ENCODE measurements around the gene ZNF805. TPM values are rescaled to one million over a fixed set of nuclear protein-coding genes. Genes with fewer than 3 reads are reported as not detected.

Gene ZNF805
- polyA plus RNA-seq, 1 of the 3 experiments (the other 2 are of a cell fraction) = 1.5 TPM

- TF ChIP-seq PBX3 (IDR thresholded peaks at IDR 0.05) (no peak; the same call in 1 of the 2 replicates), YY1 (IDR thresholded peaks at IDR 0.05; ENCODE audit: low read depth) (no peak), GABPA (IDR thresholded peaks at IDR 0.05; ENCODE audit: low read depth) (peak; percentile 63), EP300 (IDR thresholded peaks at IDR 0.05; ENCODE audit: borderline replicate concordance in 1 of 2, low read depth in 1 of 2, low read length in 1 of 2) (no peak), FOXM1 (IDR thresholded peaks at IDR 0.05; ENCODE audit: low read depth) (no peak), FOXJ3 (CRISPR knock-in tag; IDR thresholded peaks at IDR 0.05) (no peak), MAX (IDR thresholded peaks at IDR 0.05; ENCODE audit: low read depth) (peak; percentile 100), TAF1 (IDR thresholded peaks at IDR 0.05; ENCODE audit: borderline replicate concordance, low read depth, low read length) (peak; percentile 59; the same call in 1 of the 2 replicates), ELF1 (IDR thresholded peaks at IDR 0.05) (peak; percentile 95), RAD21 (IDR thresholded peaks at IDR 0.05; ENCODE audit: low read length) (0 out of 2 replicates have a peak, but pooled peaks have one; percentile 41)
Measured at GRCh38 chr19:57279418-57280164, 39.2 kb downstream of the ZNF805 start (continued).

- peaks cover 0 to 9% of the 10 kb centered on the region in 2 experiments; a peak in 2 of 4 replicates for H3K4me1 ChIP-seq (ENCODE audit: control insufficient read depth in 1 of 2, insufficient read depth in 2 of 2, low read depth in 1 of 2, low read length in 1 of 2)
- no peaks in the 10 kb centered on the region for H3K9me3 ChIP-seq
- ChIA-PET POLR2A (no interaction called here), CTCF (no interaction called here)
- peaks cover 60% of the 10 kb centered on the region for H3K79me2 ChIP-seq (ENCODE audit: insufficient read depth)
- peaks cover 8% of the 10 kb centered on the region for H3F3A ChIP-seq (replicated peaks; ENCODE audit: insufficient read depth)
- peaks cover 17 to 20% of the 10 kb centered on the region in 2 experiments for H3K36me3 ChIP-seq (replicated peaks in 1 of 2; ENCODE audit: control insufficient read depth in 1 of 2, insufficient read depth in 2 of 2, low read length in 1 of 2)
- peak within 1 kb of the TSS; percentile 66 to 75 for H3K4me3 ChIP-seq (ENCODE audit: low read depth in 2 of 2, low read length in 1 of 2)
- H2AFZ ChIP-seq (ENCODE audit: low read depth) = peak within 1 kb of the TSS; percentile 71
- peak; percentile 96 for DNase-seq
- peaks cover 35% of the 10 kb centered on the region for H4K20me1 ChIP-seq (ENCODE audit: insufficient read depth)
- H3K27ac ChIP-seq (ENCODE audit: low read depth in 2 of 2, low read length in 1 of 2) = peak within 1 kb of the TSS; percentile 99
- no peaks in the 10 kb centered on the region for H3K9me2 ChIP-seq
- WGBS (ENCODE audit: low lambda C conversion rate) = under 1% methylated on average over 18 of the region's 71 CpGs
- peak within 1 kb of the TSS; percentile 95 for H3K9ac ChIP-seq
- H3K27me3 ChIP-seq (ENCODE audit: insufficient read depth) = no peaks in the 10 kb centered on the region
- peak within 1 kb of the TSS; percentile 94 for H3K4me2 ChIP-seq
- TF ChIP-seq GATA2 (CRISPR knock-in tag; IDR thresholded peaks at IDR 0.05) (no peak), GABPA (IDR thresholded peaks at IDR 0.05; ENCODE audit: low read depth) (peak; percentile 90), EZH2phosphoT487 (IDR thresholded peaks at IDR 0.05; ENCODE audit: borderline replicate concordance, low read depth) (no peak), FOXM1 (IDR thresholded peaks at IDR 0.05; ENCODE audit: low read depth) (no peak), JUND (IDR thresholded peaks at IDR 0.05) (no peak), POLR2AphosphoS5 (IDR thresholded peaks at IDR 0.05; ENCODE audit: low read depth, low read length) (no peak; the same call in 1 of the 2 replicates), CHD2 (IDR thresholded peaks at IDR 0.05; ENCODE audit: low read length, partially characterized antibody) (peak; percentile 84), TAF1 (IDR thresholded peaks at IDR 0.05; ENCODE audit: borderline replicate concordance, low read depth, low read length) (no peak), PBX3 (IDR thresholded peaks at IDR 0.05) (no peak; the same call in 1 of the 2 replicates), IRF3 (IDR thresholded peaks at IDR 0.05; ENCODE audit: low read depth, low read length) (no peak; the same call in 1 of the 2 replicates), RFX5 (IDR thresholded peaks at IDR 0.05; ENCODE audit: low read length) (no peak), MEF2A (IDR thresholded peaks at IDR 0.05; ENCODE audit: borderline replicate concordance, low read depth) (no peak), RCOR1 (IDR thresholded peaks at IDR 0.05; ENCODE audit: low read length) (no peak), FOSL2 (IDR thresholded peaks at IDR 0.05; ENCODE audit: borderline replicate concordance, low read depth) (no peak), TEAD4 (IDR thresholded peaks at IDR 0.05; ENCODE audit: borderline replicate concordance, insufficient read depth) (no peak), FOXJ3 (CRISPR knock-in tag; IDR thresholded peaks at IDR 0.05) (no peak), CTCF (IDR thresholded peaks at IDR 0.05) (no peak), USF1 (IDR thresholded peaks at IDR 0.05; ENCODE audit: borderline replicate concordance, low read depth) (no peak)
Measured at GRCh38 chr19:57280165-57280961, 39.9 kb downstream of the ZNF805 start, which contains the start of gene ZNF460. Gene ZNF460 (plus strand): TSS chr19:57280485. CDS start chr19:57280807, 322 bp downstream.
